Prostate gland (tissue), 2 donors: Measurements from ENCODE around the gene RBP2. TPM values are rescaled to one million over a fixed set of nuclear protein-coding genes. Genes with fewer than 3 reads are reported as not detected.

Source experiments
- DNase-seq: peaks from one replicate; pipeline ENCODE4 v3.0.0-alpha.2; 2019; ENCODE audit warnings: low spot score
- H3K27ac ChIP-seq, 2 donors: fragments of 200-600 bp; sonication (generic); 2 replicates each; pipeline ENCODE4 v1.5.1; 2017 to 2019
- H3K27me3 ChIP-seq: fragments of 200-600 bp; sonication (generic); replicated peaks from 2 replicates; pipeline ENCODE4 v1.5.1; 2019; ENCODE audit not compliant: insufficient read depth
- H3K36me3 ChIP-seq, 2 donors: fragments of 200-600 bp; sonication (generic); 1 replicate in 1 of 2; 2 replicates in 1 of 2; pipeline versions ENCODE4 v1.5.1 to v1.8.1; 2017 to 2019
- H3K4me1 ChIP-seq: fragments of 200-600 bp; sonication (generic); replicated peaks from 2 replicates; pipeline ENCODE4 v1.5.1; 2019
- H3K4me3 ChIP-seq, 2 donors: fragments of 200-600 bp; sonication (generic); 2 replicates each; pipeline ENCODE4 v1.5.1; 2017 to 2019
- H3K9me3 ChIP-seq: fragments of 200-600 bp; sonication (generic); 2 replicates; pipeline ENCODE4 v1.5.1; 2017
- POLR2A ChIP-seq: fragments of 450-650 bp; IDR thresholded peaks from one replicate; pipeline ENCODE4 v1.6.1; 2016; ENCODE audit warnings: antibody characterized with exemption, mild to moderate bottlenecking
- POLR2AphosphoS5 ChIP-seq: sonication (generic); formaldehyde crosslinking; IDR thresholded peaks from one replicate; pipeline ENCODE4 v1.6.1; 2017; ENCODE audit warnings: antibody characterized with exemption
- WGBS: methylation state at CpG from one replicate; pipeline ENCODE4 v1.1.5; 2018; 5-methylcytosine and 5-hydroxymethylcytosine counted together
- intact Hi-C: fragments of 100-400 bp; cut with DNase I; formaldehyde crosslinking; loops from one replicate; pipeline ENCODE4 v1.14.2; 2022
- total RNA-seq, 2 donors: library from RNA; depleted of rRNA; stranded (reverse); fragments of >200 nt; gene quantifications; one replicate each; pipeline ENCODE4 v1.1.0, GENCODE V29; 2016
- TF ChIP-seq, protein P1 (sequence below), 4 experiments: fragments of 200-600 bp in 2 of 4; fragments of 450-650 bp in 2 of 4; sonication (generic) in 2 of 4; IDR thresholded peaks; 1 replicate in 3 of 4; 2 replicates in 1 of 4; pipeline ENCODE4 v1.5.1; 2016 to 2019; ENCODE audit warnings: antibody characterized with exemption in 4 of 4, mild to moderate bottlenecking in 2 of 4, moderate library complexity in 2 of 4

The RBP2 gene
- total RNA-seq, 2 donors from 2014 or later = not detected

DNA sequence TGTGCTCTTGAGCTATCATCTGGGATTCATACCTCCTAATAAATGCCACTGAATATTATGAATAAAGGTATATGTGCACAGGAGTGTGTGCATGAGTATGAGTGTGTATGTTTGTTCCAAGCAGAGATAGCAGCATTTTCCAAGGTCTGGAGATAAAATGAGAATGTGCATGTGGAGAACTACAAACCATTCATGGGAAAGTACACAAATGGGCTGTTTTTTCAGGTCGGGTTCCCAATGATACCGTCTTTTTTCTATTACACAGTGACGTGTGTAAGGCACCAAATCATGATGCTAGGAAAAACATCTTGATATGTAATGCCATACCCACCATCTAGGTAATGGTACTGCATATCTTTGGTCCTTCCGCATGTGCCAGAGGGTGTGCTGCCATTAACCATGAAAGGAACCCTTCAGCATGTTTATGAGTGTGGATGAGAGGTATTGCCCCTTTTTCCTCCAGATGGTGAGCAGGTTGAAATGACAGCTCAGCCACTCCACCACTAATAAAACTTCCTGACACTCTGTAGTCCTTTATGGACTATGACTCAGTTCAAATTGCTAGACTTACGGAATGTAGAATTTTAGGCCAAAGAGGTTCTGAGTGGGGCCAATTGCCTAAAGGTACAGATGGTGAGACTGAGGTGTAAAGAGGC lies 50.4 kb downstream of the RBP2 start:
- H3K27ac ChIP-seq = no peak overlapping the region
- no peak overlapping the region for H3K4me3 ChIP-seq
- WGBS = 68% methylated on average over 5 of the region's 5 CpGs
- H3K9me3 ChIP-seq = no peaks in the 10 kb centered on the region
- TF ChIP-seq, protein P1, sequence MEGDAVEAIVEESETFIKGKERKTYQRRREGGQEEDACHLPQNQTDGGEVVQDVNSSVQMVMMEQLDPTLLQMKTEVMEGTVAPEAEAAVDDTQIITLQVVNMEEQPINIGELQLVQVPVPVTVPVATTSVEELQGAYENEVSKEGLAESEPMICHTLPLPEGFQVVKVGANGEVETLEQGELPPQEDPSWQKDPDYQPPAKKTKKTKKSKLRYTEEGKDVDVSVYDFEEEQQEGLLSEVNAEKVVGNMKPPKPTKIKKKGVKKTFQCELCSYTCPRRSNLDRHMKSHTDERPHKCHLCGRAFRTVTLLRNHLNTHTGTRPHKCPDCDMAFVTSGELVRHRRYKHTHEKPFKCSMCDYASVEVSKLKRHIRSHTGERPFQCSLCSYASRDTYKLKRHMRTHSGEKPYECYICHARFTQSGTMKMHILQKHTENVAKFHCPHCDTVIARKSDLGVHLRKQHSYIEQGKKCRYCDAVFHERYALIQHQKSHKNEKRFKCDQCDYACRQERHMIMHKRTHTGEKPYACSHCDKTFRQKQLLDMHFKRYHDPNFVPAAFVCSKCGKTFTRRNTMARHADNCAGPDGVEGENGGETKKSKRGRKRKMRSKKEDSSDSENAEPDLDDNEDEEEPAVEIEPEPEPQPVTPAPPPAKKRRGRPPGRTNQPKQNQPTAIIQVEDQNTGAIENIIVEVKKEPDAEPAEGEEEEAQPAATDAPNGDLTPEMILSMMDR (IDR thresholded peaks at IDR 0.05) = no peak
- TF ChIP-seq POLR2A (no peak), POLR2AphosphoS5 (no peak)
- DNase-seq = no peak
- intact Hi-C loops = loop anchor here (5.0 to 10.0 kb wide), 2 partner anchors 509 to 1436 kb away; partner anchors contain the start of gene CLSTN2
- no peaks in the 10 kb centered on the region for H3K27me3 ChIP-seq
- H3K4me1 ChIP-seq = no peaks in the 10 kb centered on the region
- H3K36me3 ChIP-seq = no peaks in the 10 kb centered on the region

- DNase-seq = no peak
- no peaks in the 10 kb centered on the region for H3K9me3 ChIP-seq
- H3K36me3 ChIP-seq = no peaks in the 10 kb centered on the region
- H3K27ac ChIP-seq = no peak overlapping the region
- no peaks in the 10 kb centered on the region for H3K27me3 ChIP-seq
- intact Hi-C loops = loop anchor here (10.0 kb wide), 1 partner anchor 512 kb away; the partner anchor contains the start of gene CLSTN2
- no peak overlapping the region for H3K4me3 ChIP-seq
- TF ChIP-seq, protein P1 (IDR thresholded peaks at IDR 0.05) = no peak
- TF ChIP-seq POLR2AphosphoS5 (no peak), POLR2A (no peak)
- no peaks in the 10 kb centered on the region for H3K4me1 ChIP-seq
- WGBS = 75% methylated on average over 2 of the region's 2 CpGs
Observed at GRCh38 chr3:139423232-139423631, 53.1 kb downstream of the RBP2 start.

DNA sequence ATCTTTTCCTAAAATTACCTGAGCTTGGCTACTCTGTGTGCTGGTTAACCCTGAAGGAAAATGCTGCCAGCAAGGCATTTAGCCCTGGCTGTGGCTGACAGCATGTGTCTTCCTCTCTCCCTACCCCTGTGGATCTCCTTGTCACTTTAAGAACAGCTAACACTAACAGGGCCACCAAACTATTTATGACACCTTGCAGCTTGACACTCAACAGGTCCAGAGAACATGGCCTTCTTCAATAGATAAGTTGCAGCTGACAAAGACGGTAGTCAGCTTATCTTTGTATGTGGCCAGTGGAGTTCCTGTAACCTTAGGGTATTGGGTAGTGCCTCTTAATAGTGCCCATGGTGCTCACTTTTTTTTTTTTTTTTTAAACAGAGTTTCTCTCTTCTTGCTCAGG lies 54.9 kb downstream of the RBP2 start:
- Histone ChIP-seq H3K9me3 (no peaks in the 10 kb centered on the region), H3K27me3 (no peaks in the 10 kb centered on the region), H3K27ac (no peak overlapping the region), H3K36me3 (no peaks in the 10 kb centered on the region), H3K4me1 (no peaks in the 10 kb centered on the region), H3K4me3 (no peak overlapping the region)
- intact Hi-C loops = loop anchor here (10.0 kb wide), 1 partner anchor 513 kb away; the partner anchor contains the start of gene CLSTN2
- WGBS = 79% methylated on average over 1 of the region's 1 CpG
- DNase-seq = no peak
- TF ChIP-seq POLR2AphosphoS5 (no peak), POLR2A (no peak)

DNA sequence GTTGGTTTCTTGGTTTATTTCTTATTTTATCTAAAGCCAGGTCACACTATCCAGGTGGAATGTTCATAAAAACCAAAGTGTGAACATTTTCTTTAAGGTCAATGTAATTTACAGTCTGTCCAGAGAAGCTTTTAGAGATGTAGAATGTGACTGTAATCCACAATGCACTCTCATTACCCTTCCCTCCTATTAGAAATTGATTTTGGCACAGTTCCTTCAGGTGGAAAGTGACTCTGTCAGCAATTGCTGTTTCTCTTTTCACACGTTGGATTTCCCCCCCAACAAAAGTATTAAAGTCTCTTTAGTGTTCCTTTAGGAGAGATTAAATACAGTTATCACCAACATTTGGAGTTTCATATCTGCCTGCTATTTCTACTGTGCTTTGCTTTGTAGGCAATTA lies 55.3 kb downstream of the RBP2 start:
- WGBS = 52% methylated on average over 1 of the region's 1 CpG
- no peak overlapping the region for H3K4me3 ChIP-seq
- no peak overlapping the region for H3K27ac ChIP-seq
- H3K36me3 ChIP-seq = no peaks in the 10 kb centered on the region
- H3K4me1 ChIP-seq = no peaks in the 10 kb centered on the region
- no peaks in the 10 kb centered on the region for H3K27me3 ChIP-seq
- TF ChIP-seq, protein P1 (IDR thresholded peaks at IDR 0.05) = no peak
- TF ChIP-seq POLR2A = no peak
- no peak for TF ChIP-seq POLR2AphosphoS5
- no peak for DNase-seq
- intact Hi-C loops = loop anchor here (10.0 kb wide), 1 partner anchor 514 kb away; the partner anchor contains the start of gene CLSTN2
- H3K9me3 ChIP-seq = no peaks in the 10 kb centered on the region

DNA sequence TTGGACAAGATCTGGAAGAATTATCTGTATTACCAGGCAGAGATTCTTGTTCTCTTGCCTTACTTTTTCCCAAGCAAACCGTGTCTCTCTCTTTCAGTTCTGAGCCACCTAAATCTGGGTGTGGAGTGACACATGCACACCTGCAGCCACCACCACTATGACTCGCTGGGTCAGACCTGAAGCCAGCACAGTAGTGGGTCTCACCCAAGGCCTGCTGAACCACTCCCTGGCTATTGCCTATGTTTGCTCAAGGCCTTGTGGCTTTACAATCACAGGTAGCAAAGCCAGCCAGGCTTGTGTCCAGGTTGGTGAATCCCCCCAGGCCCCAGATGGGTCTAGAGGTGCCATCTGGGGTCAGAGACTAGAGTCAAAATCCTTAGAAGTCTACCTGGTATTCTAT lies 58.2 kb downstream of the RBP2 start:
- intact Hi-C loops = no loop called here
- WGBS = 92% methylated on average over 2 of the region's 2 CpGs
- H3K27me3 ChIP-seq = no peaks in the 10 kb centered on the region

More for the DNA sequence above, 58.2 kb downstream of the RBP2 start:
- no peaks in the 10 kb centered on the region for H3K9me3 ChIP-seq
- no peaks in the 10 kb centered on the region for H3K36me3 ChIP-seq
- no peak overlapping the region for H3K4me3 ChIP-seq
- no peak overlapping the region for H3K27ac ChIP-seq
- H3K4me1 ChIP-seq = no peaks in the 10 kb centered on the region
- TF ChIP-seq, protein P1 (IDR thresholded peaks at IDR 0.05) = no peak
- TF ChIP-seq POLR2A (no peak), POLR2AphosphoS5 (no peak)
- no peak for DNase-seq
